Fibroblast of peridontal ligament (primary cell): ENCODE measurements around the gene TSPAN6.

ENCODE experiments used
- DNase-seq: peaks from one replicate; pipeline ENCODE4 v3.0.0-alpha.2; 2010; ENCODE audit errors: extremely low read depth

Gene TSPAN6

DNA sequence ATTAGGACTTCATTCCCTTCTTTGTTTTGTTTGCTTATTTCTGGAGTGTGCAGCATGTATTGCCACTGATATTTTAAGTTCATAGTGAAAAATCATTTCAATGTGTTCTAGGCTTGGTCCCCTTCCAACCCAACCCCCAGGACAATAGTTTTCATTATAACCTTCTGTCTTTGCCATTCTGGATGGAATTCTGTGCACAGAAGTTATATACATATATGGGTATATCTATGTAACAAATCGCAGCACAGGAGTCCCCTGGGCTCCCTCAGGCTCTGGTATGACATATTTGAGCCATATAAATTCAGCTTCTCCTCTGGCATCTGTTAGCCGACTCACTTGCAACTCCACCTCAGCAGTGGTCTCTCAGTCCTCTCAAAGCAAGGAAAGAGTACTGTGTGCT is 52.0 kb downstream of the TSPAN6 start, which contains the start of gene TNMD:
TNMD (plus strand) TSS at position 326 of the 400 bp plus-strand sequence. CDS start 83 bp downstream, outside the sequence.
- DNase-seq, result no peak
